IPS-20b (cell line): Measurements from ENCODE around the gene MEPE.

Experiments used
- H3K27ac ChIP-seq: one replicate; pipeline ENCODE4 v1.5.1; 2013; ENCODE audit warnings: low read length
- H3K27me3 ChIP-seq: 2 replicates; pipeline ENCODE4 v1.6.1; 2013; ENCODE audit warnings: mild to moderate bottlenecking, low read length, inconsistent platforms; ENCODE audit not compliant: insufficient read depth
- H3K36me3 ChIP-seq: 2 replicates; pipeline ENCODE4 v1.6.1; 2013; ENCODE audit warnings: low read depth, mild to moderate bottlenecking, inconsistent platforms, low read length, moderate library complexity; ENCODE audit not compliant: insufficient read depth
- H3K4me1 ChIP-seq: 2 replicates; pipeline ENCODE4 v1.6.1; 2013; ENCODE audit warnings: mild to moderate bottlenecking, control low read depth, inconsistent platforms, low read length, moderate library complexity; ENCODE audit not compliant: insufficient read depth
- H3K4me3 ChIP-seq: 2 replicates; pipeline ENCODE4 v1.5.1; 2013; ENCODE audit warnings: mild to moderate bottlenecking, low read length, inconsistent platforms
- H3K9ac ChIP-seq: 2 replicates; pipeline ENCODE4 v1.6.1; 2013; ENCODE audit warnings: low read depth, mild to moderate bottlenecking, inconsistent platforms, low read length, moderate library complexity
- H3K9me3 ChIP-seq: 2 replicates; pipeline ENCODE4 v1.6.1; 2013; ENCODE audit warnings: mild to moderate bottlenecking, low read depth, low read length, inconsistent platforms; ENCODE audit not compliant: insufficient read depth

MEPE gene

GRCh38 chr4:87844452-87844851 lies 11.7 kb downstream of the MEPE start:
- H3K9me3 ChIP-seq = no peaks in the 10 kb centered on the region
- H3K36me3 ChIP-seq = no peaks in the 10 kb centered on the region
- H3K4me1 ChIP-seq = peaks cover 3% of the 10 kb centered on the region
- no peaks in the 10 kb centered on the region for H3K27me3 ChIP-seq
- no peak overlapping the region for H3K27ac ChIP-seq
- H3K4me3 ChIP-seq = no peak overlapping the region
- H3K9ac ChIP-seq = no peak overlapping the region

- Histone ChIP-seq H3K4me3 (no peak overlapping the region), H3K4me1 (peaks cover 3% of the 10 kb centered on the region), H3K27ac (no peak overlapping the region), H3K27me3 (no peaks in the 10 kb centered on the region), H3K36me3 (no peaks in the 10 kb centered on the region), H3K9me3 (no peaks in the 10 kb centered on the region), H3K9ac (no peak overlapping the region)
Measured at GRCh38 chr4:87846226-87846625, 13.5 kb downstream of the MEPE start.

GRCh38 chr4:87848622-87849351 lies 16.0 kb downstream of the MEPE start:
- Histone ChIP-seq H3K4me1 (peaks cover 13% of the 10 kb centered on the region), H3K9me3 (no peaks in the 10 kb centered on the region), H3K4me3 (peak overlapping the region; percentile 58), H3K27ac (no peak overlapping the region), H3K36me3 (no peaks in the 10 kb centered on the region), H3K27me3 (no peaks in the 10 kb centered on the region), H3K9ac (peak overlapping the region; percentile 78; the same call in 1 of the 2 replicates)

DNA sequence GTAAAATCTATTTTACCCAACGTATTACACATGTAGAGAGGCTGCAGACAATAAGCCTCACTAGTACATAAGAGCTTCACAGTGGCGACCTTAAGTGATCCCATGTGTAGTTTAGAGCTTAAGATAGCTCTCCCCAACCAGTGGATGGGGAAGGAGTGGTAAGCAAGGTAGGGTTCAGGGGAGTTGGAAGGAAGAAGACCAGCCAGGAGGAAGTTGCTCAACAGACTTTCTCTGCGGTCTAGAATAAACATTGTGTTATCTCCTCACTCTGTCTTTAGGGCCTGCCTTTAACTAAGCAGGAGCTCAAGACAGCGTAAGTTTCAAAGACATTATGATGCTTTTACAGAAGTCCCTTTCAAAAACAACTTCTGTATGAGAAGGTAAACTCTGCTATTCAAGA lies 16.8 kb downstream of the MEPE start:
- Histone ChIP-seq H3K27ac (no peak overlapping the region), H3K36me3 (no peaks in the 10 kb centered on the region), H3K27me3 (no peaks in the 10 kb centered on the region), H3K4me3 (no peak overlapping the region), H3K9ac (no peak overlapping the region), H3K9me3 (no peaks in the 10 kb centered on the region), H3K4me1 (peaks cover 14% of the 10 kb centered on the region)

- H3K27me3 ChIP-seq = no peaks in the 10 kb centered on the region
- H3K27ac ChIP-seq = no peak overlapping the region
- no peaks in the 10 kb centered on the region for H3K36me3 ChIP-seq
- no peak overlapping the region for H3K9ac ChIP-seq
- H3K4me1 ChIP-seq = peaks cover 14% of the 10 kb centered on the region
- no peak overlapping the region for H3K4me3 ChIP-seq
- no peaks in the 10 kb centered on the region for H3K9me3 ChIP-seq
Measured at GRCh38 chr4:87851332-87851731, 18.6 kb downstream of the MEPE start.

DNA sequence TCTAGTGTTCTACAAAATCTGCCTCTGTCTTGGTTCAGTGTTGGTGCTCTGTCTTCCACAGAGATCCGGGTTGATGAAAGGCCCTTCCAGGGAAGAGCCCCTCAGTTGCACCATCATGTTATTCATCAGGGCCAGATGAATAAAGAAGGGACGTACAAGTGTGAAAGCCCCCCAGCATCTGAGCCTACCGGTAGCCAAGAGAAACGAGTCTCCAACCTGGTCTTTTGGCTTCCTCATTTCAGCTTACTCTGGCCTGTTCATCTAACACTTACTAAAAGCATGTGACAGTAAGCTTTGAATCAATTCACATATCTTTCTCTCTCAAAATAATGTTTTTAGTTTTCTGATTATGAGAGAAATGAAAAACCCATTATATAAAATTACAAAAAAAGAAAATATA lies 19.2 kb downstream of the MEPE start:
- Histone ChIP-seq H3K27me3 (no peaks in the 10 kb centered on the region), H3K4me1 (peaks cover 19% of the 10 kb centered on the region), H3K9ac (no peak overlapping the region), H3K4me3 (no peak overlapping the region), H3K9me3 (no peaks in the 10 kb centered on the region), H3K36me3 (no peaks in the 10 kb centered on the region), H3K27ac (no peak overlapping the region)

DNA sequence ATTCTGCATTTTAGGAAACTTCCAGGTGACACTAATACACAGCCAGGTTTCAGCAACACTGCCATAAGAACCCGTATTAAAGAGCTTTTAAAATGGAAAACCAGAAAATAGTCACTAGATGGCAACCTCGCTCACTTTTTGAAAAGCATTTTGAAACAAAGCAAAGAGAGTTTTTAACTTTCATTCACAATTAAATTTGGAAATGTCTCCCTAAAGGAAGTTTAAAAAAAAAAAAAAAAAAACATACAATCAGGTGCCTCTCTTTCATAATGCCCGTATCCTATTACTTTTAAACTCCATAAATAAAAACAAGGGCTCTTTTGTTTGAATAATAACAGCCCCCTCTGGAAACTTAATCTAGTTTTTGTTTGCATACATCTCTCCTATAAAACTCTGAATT lies 20.3 kb downstream of the MEPE start:
- no peaks in the 10 kb centered on the region for H3K36me3 ChIP-seq
- H3K27me3 ChIP-seq = no peaks in the 10 kb centered on the region
- no peaks in the 10 kb centered on the region for H3K9me3 ChIP-seq
- no peak overlapping the region for H3K4me3 ChIP-seq
- no peak overlapping the region; the same call in 1 of the 2 replicates for H3K9ac ChIP-seq
- peaks cover 21% of the 10 kb centered on the region for H3K4me1 ChIP-seq
- H3K27ac ChIP-seq = no peak overlapping the region

GRCh38 chr4:87853891-87854290 lies 21.1 kb downstream of the MEPE start:
- Histone ChIP-seq H3K4me3 (no peak overlapping the region), H3K4me1 (peaks cover 19% of the 10 kb centered on the region), H3K9ac (no peak overlapping the region; the same call in 1 of the 2 replicates), H3K36me3 (no peaks in the 10 kb centered on the region), H3K9me3 (no peaks in the 10 kb centered on the region), H3K27ac (no peak overlapping the region), H3K27me3 (no peaks in the 10 kb centered on the region)

DNA sequence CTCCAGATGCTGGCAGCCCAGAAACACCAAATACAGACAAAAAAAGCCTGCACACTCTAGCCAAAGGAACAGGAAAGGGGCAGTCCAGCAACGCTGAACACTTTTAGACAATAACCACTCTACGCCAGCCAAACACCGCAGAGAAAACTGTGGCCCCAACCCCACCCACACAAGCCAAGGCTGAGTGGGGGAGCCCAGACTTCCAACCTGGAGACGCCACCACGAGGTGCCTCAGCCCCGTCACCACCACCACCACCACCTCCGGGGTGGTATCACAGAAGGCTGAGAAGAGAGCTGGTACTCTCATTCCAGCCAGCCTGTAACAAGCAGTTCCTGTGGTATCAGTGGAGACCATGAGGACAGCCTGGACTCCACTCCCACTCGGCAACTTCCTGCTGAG lies 22.8 kb downstream of the MEPE start:
- H3K36me3 ChIP-seq = no peaks in the 10 kb centered on the region
- no peak overlapping the region for H3K9ac ChIP-seq
- no peak overlapping the region for H3K4me3 ChIP-seq
- H3K9me3 ChIP-seq = no peaks in the 10 kb centered on the region
- H3K27ac ChIP-seq = no peak overlapping the region
- no peaks in the 10 kb centered on the region for H3K27me3 ChIP-seq
- H3K4me1 ChIP-seq = peaks cover 19% of the 10 kb centered on the region

GRCh38 chr4:87856816-87857215 lies 24.0 kb downstream of the MEPE start:
- H3K4me3 ChIP-seq = no peak overlapping the region
- H3K36me3 ChIP-seq = no peaks in the 10 kb centered on the region
- no peaks in the 10 kb centered on the region for H3K9me3 ChIP-seq
- H3K4me1 ChIP-seq = peaks cover 19% of the 10 kb centered on the region
- H3K27ac ChIP-seq = no peak overlapping the region
- no peak overlapping the region for H3K9ac ChIP-seq
- H3K27me3 ChIP-seq = no peaks in the 10 kb centered on the region

DNA sequence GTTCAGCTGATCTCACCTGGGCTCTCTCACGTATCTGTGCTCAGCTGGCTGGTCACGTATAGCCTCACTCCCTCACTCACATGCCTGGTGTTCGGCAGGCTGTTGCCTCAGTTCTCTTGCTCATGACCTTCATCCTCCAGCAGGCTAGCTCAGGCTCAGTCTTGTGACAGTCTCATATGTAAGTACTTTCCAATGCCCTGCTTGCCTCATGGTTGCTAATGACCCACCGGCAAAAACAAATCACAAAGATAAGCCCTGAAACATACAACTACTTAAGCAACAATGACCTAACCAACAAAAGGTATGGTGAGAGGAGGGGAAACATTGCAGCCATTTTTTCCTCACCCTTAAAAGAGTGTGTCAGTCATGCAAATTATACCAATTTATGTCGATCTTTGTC lies 25.0 kb downstream of the MEPE start:
- H3K36me3 ChIP-seq = no peaks in the 10 kb centered on the region
- H3K4me1 ChIP-seq = peaks cover 17% of the 10 kb centered on the region
- H3K9me3 ChIP-seq = no peaks in the 10 kb centered on the region
- no peak overlapping the region for H3K4me3 ChIP-seq
- H3K27ac ChIP-seq = no peak overlapping the region
- H3K27me3 ChIP-seq = no peaks in the 10 kb centered on the region
- no peak overlapping the region for H3K9ac ChIP-seq

DNA sequence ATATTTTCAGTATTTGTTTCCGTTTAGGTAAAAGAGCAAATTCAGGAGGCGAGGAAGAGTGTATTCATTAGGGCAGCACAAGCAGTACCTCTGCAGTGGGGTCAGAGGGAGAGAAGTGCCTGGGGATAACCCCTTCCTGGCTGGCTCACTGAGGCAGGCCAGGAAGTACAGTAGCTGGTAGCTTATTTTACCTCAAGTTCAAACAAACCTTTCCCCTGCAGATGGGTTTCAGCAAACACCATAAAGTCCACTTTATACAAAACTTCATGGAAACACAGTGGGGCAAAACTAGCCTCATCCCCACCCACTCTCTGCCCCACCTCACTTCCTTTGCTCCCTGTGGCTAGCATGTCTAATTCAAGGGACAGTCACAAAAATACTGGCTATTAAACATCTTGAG lies 29.5 kb downstream of the MEPE start:
- peaks cover 5% of the 10 kb centered on the region; the same call in 1 of the 2 replicates for H3K9me3 ChIP-seq
- no peak overlapping the region for H3K4me3 ChIP-seq
- no peaks in the 10 kb centered on the region for H3K27me3 ChIP-seq
- no peaks in the 10 kb centered on the region for H3K36me3 ChIP-seq
- H3K27ac ChIP-seq = no peak overlapping the region
- peaks cover 23% of the 10 kb centered on the region for H3K4me1 ChIP-seq
- no peak overlapping the region for H3K9ac ChIP-seq
